Measurements from ENCODE around the gene FAM187B. TPM values are rescaled to one million over a fixed set of nuclear protein-coding genes. Genes with fewer than 3 reads are reported as not detected.

FAM187B gene
- total and polyA plus RNA-seq, 2 of the 4 experiments (the other 2 are of a cell fraction), result not detected

DNA sequence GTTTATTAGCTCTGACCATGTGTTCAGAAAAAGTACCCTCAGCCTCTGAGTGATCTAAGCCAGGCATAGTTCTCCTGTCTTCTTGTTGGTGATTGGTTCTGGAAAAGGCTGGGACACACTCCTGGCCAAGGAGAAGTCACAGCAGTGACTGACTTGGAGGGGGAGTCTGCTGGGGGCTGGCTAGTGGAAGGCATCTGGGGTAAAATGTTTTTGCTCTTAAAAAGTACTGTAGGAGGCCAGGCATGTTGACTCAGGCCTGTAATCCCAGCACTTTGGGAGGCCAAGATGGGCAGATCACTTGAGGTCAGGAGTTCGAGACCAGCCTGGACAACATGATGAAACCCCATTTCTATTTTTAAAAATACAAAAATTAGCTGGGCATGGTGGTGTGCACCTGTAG lies 21.7 kb downstream of the FAM187B start:
- no peak overlapping the region for H2BK5ac ChIP-seq (ENCODE audit: low read depth, low read length, poor library complexity, severe bottlenecking)
- H2AK9ac ChIP-seq (replicated peaks; ENCODE audit: low read depth, low read length, poor library complexity), result no peak overlapping the region
- intact Hi-C loops (cut with micrococcal nuclease), result no loop called here
- H3K9me3 ChIP-seq (ENCODE audit: control insufficient read depth, insufficient read depth, low read length), result no peaks in the 10 kb centered on the region
- H2BK20ac ChIP-seq (ENCODE audit: low read depth, low read length), result no peak overlapping the region
- H4K5ac ChIP-seq (ENCODE audit: low read depth, low read length), result no peak overlapping the region
- no CpG with 5 or more reads among the region's 1 CpG for WGBS, 2 experiments (ENCODE audit: extremely low coverage in 2 of 2, insufficient read length in 1 of 2)
- ChIA-PET POLR2A (ENCODE audit: unreplicated experiment) (no interaction called here), CTCF (no interaction called here)
- H3K18ac ChIP-seq (ENCODE audit: low read depth, low read length), result no peak overlapping the region
- ATAC-seq (ENCODE audit: low read depth) (no peak), DNase-seq (no peak)
- H3K36me3 ChIP-seq (ENCODE audit: control insufficient read depth, insufficient read depth, low read length), result no peaks in the 10 kb centered on the region
- H3K4me3 ChIP-seq (ENCODE audit: insufficient read depth, low read depth, low read length), result no peak overlapping the region
- H3K14ac ChIP-seq (replicated peaks; ENCODE audit: low read depth, low read length), result no peak overlapping the region
- no peak overlapping the region for H4K91ac ChIP-seq (ENCODE audit: insufficient read depth, low read depth, low read length)
- H2BK120ac ChIP-seq (ENCODE audit: low read depth, low read length), result no peak overlapping the region
- no peak overlapping the region for H2AFZ ChIP-seq (replicated peaks; ENCODE audit: low read length, poor library complexity)
- H3K23ac ChIP-seq (ENCODE audit: low read depth, low read length), result no peak overlapping the region
- no peak overlapping the region for H3K4me2 ChIP-seq (ENCODE audit: low read depth, low read length)
- H4K20me1 ChIP-seq (ENCODE audit: insufficient read depth, low read length), result no peaks in the 10 kb centered on the region
- in situ Hi-C loops (cut with MboI; ENCODE audit: low sequenced_read_pairs), result no loop called here
- H3K56ac ChIP-seq (ENCODE audit: extremely low read depth, insufficient read depth, low read length), result no peak overlapping the region
- no peak overlapping the region for H2AK5ac ChIP-seq (ENCODE audit: low read depth, low read length)
- H3K79me1 ChIP-seq (ENCODE audit: low read depth in 1 of 2, low read length in 2 of 2), result no peaks in the 10 kb centered on the region
- no peak overlapping the region for H3K4ac ChIP-seq (ENCODE audit: low read depth, low read length)
- dilution Hi-C loops (cut with HindIII; ENCODE audit: low sequenced_read_pairs, unreplicated experiment), result no loop called here
- BruUV-seq (replicated peaks), result no TSS peak
- H3K27ac ChIP-seq (ENCODE audit: insufficient read depth, low read length), result no peak overlapping the region
- H3K27me3 ChIP-seq (ENCODE audit: control insufficient read depth, insufficient read depth, low read length), result peaks cover 3% of the 10 kb centered on the region
- H3K9ac ChIP-seq (ENCODE audit: low read depth, low read length), result no peak overlapping the region
- no peaks in the 10 kb centered on the region for H3K9me1 ChIP-seq (ENCODE audit: insufficient read depth, low read length)
- no peak overlapping the region for H4K8ac ChIP-seq (ENCODE audit: low read depth in 2 of 2, low read length in 2 of 2)
- no peak for TF ChIP-seq POLR2A (IDR thresholded peaks at IDR 0.05; ENCODE audit: low read depth, low read length)
- TF ChIP-seq, protein P1, sequence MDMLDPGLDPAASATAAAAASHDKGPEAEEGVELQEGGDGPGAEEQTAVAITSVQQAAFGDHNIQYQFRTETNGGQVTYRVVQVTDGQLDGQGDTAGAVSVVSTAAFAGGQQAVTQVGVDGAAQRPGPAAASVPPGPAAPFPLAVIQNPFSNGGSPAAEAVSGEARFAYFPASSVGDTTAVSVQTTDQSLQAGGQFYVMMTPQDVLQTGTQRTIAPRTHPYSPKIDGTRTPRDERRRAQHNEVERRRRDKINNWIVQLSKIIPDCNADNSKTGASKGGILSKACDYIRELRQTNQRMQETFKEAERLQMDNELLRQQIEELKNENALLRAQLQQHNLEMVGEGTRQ (IDR thresholded peaks at IDR 0.05; ENCODE audit: low read depth, low read length), result no peak
- no peaks in the 10 kb centered on the region for H3K4me1 ChIP-seq (ENCODE audit: control insufficient read depth, insufficient read depth, low read length)
- no peak overlapping the region for H2BK15ac ChIP-seq (ENCODE audit: low read depth, low read length)
